GM21619 (cell line): ENCODE measurements around the gene INHA.

Experiments
- ATAC-seq: cut with Tn5 transposase; IDR thresholded peaks from one replicate; pipeline ENCODE4 v1.9.1; 2021; ENCODE audit not compliant: unreplicated experiment

The INHA gene

GRCh38 chr2:219571311-219572236 lies 536 bp upstream of the INHA start, which contains the start of gene OBSL1:
Gene OBSL1 (minus strand): TSS chr2:219571539. CDS start chr2:219571232, 307 bp downstream.
- ATAC-seq: no peak

- no peak for ATAC-seq
Measured at GRCh38 chr2:219573166-219573565, 1.1 kb downstream of the INHA start.

- no peak for ATAC-seq
Measured at GRCh38 chr2:219574484-219575311, 2.6 kb downstream of the INHA start.

GRCh38 chr2:219575566-219576504 lies 3.7 kb downstream of the INHA start:
- ATAC-seq: no peak

GRCh38 chr2:219576505-219577388 lies 4.6 kb downstream of the INHA start:
- no peak for ATAC-seq

GRCh38 chr2:219578811-219579613 lies 6.9 kb downstream of the INHA start:
- ATAC-seq: no peak

GRCh38 chr2:219581346-219581745 lies 9.2 kb downstream of the INHA start:
- ATAC-seq: no peak

- ATAC-seq: no peak
Measured at GRCh38 chr2:219591091-219591490, 19.0 kb downstream of the INHA start.

GRCh38 chr2:219592736-219593135 lies 20.6 kb downstream of the INHA start:
- no peak for ATAC-seq

- no peak for ATAC-seq
Measured at GRCh38 chr2:219593154-219593553, 21.0 kb downstream of the INHA start.

GRCh38 chr2:219595256-219595655 lies 23.1 kb downstream of the INHA start:
- ATAC-seq: no peak

- ATAC-seq: peak; percentile 6
Measured at GRCh38 chr2:219596954-219597551, 24.9 kb downstream of the INHA start.

GRCh38 chr2:219597552-219598307 lies 25.6 kb downstream of the INHA start, which contains the start of gene STK11IP:
Gene STK11IP (plus strand): TSS chr2:219597857. CDS start chr2:219598120, 263 bp downstream.
- ATAC-seq: peak; percentile 91

- ATAC-seq: no peak
Measured at GRCh38 chr2:219598308-219599078, 26.4 kb downstream of the INHA start.

GRCh38 chr2:219603771-219604170 lies 31.7 kb downstream of the INHA start:
- no peak for ATAC-seq

- no peak for ATAC-seq
Measured at GRCh38 chr2:219605607-219605954, 33.5 kb downstream of the INHA start.

GRCh38 chr2:219607931-219608330 lies 35.8 kb downstream of the INHA start:
- no peak for ATAC-seq
